LNCAP (cell line): Measurements from ENCODE around the gene IL33.

ENCODE experiments used
- CTCF ChIP-seq: fragments of 450-650 bp; IDR thresholded peaks from 2 replicates; pipeline ENCODE4 v1.5.1; 2017; ENCODE audit warnings: mild to moderate bottlenecking

IL33 gene

DNA sequence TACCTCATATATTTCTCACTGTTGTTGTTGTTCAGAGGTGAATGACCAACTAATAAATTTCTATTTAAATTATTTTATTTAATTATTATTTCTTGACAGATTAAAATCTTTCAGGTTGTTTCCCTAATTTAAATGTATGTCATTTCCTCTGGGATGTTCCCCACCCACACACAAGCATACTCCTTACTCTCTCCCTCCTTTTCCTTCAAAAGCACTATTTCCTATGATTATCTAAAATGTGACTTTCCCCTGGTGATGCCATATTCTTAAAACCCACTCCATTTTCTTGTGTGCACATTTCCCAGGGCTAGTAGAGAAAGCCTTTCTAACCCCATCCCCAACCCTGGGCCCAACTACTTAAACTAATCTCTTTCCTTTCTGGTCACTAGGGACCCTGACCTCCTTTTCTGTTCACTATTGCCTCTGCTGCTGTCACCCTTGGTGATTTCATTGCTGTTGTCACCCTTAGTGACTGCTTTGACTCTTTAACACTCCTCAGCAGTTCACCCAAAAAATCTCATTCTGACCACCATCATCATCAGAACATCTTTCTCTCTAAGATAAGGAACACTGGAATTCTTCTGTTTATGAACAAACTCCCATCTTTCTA is 16.8 kb downstream of the IL33 start:
- no peak for TF ChIP-seq CTCF

DNA sequence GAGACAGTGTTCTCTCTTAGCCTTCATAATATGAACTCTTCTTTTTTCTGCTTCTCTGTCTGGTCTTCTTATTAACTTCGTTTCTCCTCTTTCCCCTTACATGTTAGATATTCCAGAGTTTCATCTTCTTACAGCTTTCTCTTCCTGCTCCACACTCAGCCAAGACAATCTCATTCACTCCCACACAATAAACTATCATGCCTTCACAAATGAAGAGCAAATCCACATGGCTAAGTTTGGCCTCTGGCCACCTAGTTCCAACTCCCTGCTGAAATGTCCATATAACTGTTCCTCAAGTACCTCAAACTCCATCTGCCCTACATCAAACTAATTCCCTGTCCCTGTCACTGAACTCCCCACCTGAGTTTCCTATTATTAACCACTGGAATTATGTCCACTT is 18.4 kb downstream of the IL33 start:
- TF ChIP-seq CTCF, result no peak

GRCh38 chr9:6237267-6237666 is 21.7 kb downstream of the IL33 start:
- TF ChIP-seq CTCF, result no peak

GRCh38 chr9:6239048-6239461 is 23.4 kb downstream of the IL33 start:
- TF ChIP-seq CTCF, result no peak

- no peak for TF ChIP-seq CTCF
Measured at GRCh38 chr9:6239694-6240093, 24.1 kb downstream of the IL33 start.

DNA sequence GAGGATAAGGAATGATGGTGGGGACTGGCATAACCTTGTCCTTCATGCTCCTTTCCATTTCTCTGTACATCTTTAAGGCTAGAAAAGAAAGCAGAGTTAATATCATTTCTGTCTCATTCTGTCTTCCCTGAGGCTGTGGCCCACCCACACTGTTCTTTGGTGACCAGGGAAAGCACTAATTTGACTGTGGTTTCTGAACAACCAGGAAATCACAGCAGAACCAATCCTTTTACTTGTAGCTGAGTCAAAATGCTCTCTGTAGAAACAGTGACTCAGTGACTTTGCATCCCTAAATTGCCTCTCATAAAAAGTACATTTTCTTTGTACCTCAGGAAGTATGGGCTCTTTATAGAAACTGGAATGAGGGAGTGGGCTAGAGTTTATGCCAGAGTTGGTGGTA is 28.1 kb downstream of the IL33 start:
- no peak for TF ChIP-seq CTCF

GRCh38 chr9:6247266-6247665 is 31.7 kb downstream of the IL33 start:
- TF ChIP-seq CTCF, result no peak

GRCh38 chr9:6268826-6269397 is 53.3 kb downstream of the IL33 start:
- TF ChIP-seq CTCF, result no peak
